MV-4-11 (cell line): ENCODE data around the gene POP7.
"Not testable (repeated sequence)": the region's sequence is repeated elsewhere in the genome, so short reads cannot be mapped to it uniquely, and the experiment has no call there.

Experiments used
- DNase-seq: peaks from one replicate; lab custom pipeline; 2025; lab: John Stamatoyannopoulos, UW

Gene POP7

DNA sequence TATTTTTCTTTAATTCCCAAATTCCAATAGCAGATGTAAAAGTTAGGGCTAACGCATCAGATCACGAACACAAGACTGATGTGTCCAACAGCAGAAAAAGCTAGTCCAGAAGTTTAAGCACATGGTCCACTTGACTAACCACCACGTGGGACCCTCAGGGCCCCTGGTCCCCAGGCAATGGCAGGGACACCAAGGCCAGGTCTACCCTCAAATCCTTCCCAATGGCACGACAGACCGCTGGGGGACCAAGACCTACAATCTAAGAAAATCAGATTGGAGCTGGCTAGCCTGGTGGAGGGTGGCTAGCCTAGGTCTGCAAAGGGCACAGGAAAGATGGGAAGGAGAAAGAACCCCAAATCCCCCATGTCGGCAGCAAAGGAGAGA, 13.4 kb upstream of the POP7 start:
- no peak for DNase-seq

DNA sequence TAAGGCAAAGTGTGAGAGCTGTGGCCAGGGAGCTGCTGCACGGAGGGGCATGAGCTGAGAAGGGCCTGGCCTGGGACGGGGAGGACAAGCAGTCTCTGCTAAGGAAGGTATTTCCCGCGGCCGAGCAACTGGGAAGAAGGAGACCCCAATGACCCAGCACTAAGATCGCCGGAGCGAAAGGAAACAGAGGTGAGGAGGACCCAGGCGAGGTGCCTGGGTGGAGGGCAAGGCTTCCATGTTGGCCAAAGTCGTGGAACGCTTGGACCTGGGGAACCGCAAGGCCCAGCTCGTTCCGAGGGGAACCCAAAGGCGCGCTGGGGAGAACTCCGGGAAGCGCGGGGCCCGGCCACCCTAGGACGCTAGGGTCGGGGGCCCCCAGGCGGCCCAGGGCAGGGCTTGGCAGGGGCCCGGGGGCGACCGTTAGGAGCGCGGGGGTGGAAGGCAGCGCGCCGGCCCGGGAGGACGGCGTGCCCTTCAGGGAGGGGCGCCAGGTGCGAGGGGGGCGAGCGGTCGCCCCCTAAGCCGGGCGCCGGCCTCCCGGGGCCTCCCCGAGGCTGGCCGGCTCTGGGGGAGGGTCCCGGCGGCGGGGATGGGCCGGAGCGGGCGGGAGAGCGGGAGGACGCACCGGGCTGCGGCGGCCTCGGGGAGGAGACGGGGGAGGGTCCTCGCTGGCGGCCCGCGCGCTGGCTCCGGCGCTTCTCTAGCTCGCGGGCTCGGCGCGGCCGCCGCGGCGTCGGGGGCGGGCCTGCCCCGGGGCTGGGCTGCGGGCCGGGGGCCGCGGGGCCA, 12.4 kb upstream of the POP7 start:
- DNase-seq: no peak

GRCh38 chr7:100694098-100694745, 11.7 kb upstream of the POP7 start, which contains the start of gene GIGYF1:
TSS of gene GIGYF1 (minus strand) at chr7:100694250. CDS start at chr7:100688238, 6,012 bp downstream.
- peak; percentile 38 for DNase-seq

DNA sequence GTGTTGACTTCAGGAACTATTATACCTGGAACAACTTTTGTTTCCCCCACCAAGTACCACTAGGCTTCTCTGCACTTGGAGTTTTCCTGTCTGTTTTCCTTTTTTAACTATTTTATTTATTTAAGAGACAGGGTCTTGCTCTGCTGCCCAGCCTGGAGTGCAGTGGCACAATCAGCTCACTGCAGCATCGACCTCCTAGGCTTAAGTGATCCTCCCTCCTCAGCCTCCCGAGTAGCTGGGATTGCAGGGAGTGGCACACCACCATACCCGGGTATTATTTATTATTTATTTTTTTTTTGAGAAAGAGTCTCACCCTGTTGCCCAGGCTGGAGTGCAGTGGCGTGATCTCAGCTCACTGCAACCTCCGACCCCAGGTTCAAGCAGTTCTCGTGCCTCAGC, 9.8 kb upstream of the POP7 start:
- DNase-seq: no peak

DNA sequence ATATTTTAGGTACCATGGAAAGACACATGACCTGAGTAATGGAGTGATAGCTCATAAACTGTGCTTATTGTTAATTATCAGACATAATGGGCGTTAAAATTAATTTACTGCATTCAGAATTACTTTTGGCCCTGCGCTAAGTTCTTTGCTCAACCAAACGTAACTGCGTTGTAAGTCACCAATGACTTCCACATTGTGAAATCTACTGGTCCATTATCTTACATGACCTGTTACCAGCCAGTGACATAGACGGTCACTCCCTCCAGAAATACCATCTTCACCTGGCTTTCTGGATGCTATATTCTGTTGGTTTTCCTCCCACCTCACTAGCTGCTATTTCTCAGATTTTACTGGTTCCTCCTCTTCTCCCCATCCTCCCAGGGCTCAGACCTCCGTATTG, 6.9 kb upstream of the POP7 start:
- DNase-seq: no peak

- DNase-seq: not testable (repeated sequence)
These were observed 4.8 kb upstream of the POP7 start for GRCh38 chr7:100701089-100701488.

DNA sequence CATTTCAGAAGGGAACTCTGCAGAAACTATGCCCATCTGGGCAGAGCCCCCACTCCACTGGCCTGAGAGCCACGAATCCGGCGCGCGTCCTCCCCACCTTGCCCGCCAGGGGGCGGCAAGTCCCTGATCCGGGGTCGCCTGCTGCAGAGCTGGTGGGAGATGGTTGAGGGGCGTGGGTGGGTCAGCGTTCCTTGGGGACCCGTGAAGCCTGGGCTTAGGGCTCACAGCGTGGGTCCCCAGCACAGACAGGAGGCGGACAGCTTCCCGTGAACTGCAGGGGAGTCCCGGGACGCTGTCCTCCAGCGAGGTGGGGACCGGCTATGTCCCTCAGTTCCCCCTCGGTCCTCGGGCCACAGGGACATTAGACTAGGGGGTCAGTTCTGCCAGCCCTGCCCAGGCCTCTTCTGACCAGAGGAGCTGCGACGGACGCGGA, 585 bp upstream of the POP7 start:
- peak; percentile 59 for DNase-seq

- no peak for DNase-seq
These were observed 871 bp downstream of the POP7 start for GRCh38 chr7:100706672-100707311.

- DNase-seq: no peak
These were observed 2.5 kb downstream of the POP7 start for GRCh38 chr7:100708395-100708794.

DNA sequence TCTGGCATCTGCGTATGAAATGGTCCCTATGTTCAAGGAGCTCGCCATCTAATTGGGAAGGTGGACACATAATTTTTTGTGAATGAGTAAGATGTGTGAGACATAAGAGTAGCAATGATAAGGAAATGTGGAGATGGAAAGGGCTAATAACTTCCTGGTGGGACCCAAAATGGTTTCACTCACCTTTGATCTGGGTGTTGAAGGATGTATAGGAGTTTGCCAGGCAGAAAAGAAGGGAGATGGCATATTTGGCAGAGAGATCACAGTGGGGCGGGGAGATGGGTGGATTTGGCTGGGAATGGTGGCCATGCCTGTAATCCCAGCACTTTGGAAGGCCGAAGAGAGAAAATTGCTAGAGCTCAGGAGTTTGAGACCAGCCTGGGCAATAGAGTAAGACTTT, 4.5 kb downstream of the POP7 start:
- DNase-seq: no peak

GRCh38 chr7:100711369-100711768, 5.4 kb downstream of the POP7 start:
- DNase-seq: no peak

- no peak for DNase-seq
These were observed 8.8 kb downstream of the POP7 start for GRCh38 chr7:100714725-100715124.

DNA sequence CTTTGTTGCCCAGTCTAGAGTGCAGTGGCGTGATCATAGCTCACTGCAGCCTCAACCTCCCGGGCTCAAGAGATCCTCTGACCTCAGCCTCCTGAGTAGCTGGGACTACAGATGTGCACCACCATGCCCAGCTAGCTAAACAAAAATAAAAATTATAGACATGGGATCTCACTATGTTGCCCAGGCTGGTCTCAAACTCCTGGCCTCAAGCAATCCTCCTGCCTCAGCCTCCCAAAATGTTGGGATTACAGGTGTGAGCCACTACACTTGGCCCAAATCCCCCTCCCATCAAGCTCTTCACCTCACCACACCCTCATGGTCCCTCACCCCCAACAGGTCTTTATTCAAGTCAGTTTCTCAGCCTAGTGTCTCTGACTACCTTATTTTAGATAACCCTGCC, 11.2 kb downstream of the POP7 start:
- not testable (repeated sequence) for DNase-seq

GRCh38 chr7:100719523-100720278, 13.8 kb downstream of the POP7 start:
- peak; percentile 5 for DNase-seq

GRCh38 chr7:100720279-100720670, 14.4 kb downstream of the POP7 start, which contains the start of gene EPO:
TSS of gene EPO (plus strand) at chr7:100720468. CDS start at chr7:100720981, 513 bp downstream.
- no peak for DNase-seq

DNA sequence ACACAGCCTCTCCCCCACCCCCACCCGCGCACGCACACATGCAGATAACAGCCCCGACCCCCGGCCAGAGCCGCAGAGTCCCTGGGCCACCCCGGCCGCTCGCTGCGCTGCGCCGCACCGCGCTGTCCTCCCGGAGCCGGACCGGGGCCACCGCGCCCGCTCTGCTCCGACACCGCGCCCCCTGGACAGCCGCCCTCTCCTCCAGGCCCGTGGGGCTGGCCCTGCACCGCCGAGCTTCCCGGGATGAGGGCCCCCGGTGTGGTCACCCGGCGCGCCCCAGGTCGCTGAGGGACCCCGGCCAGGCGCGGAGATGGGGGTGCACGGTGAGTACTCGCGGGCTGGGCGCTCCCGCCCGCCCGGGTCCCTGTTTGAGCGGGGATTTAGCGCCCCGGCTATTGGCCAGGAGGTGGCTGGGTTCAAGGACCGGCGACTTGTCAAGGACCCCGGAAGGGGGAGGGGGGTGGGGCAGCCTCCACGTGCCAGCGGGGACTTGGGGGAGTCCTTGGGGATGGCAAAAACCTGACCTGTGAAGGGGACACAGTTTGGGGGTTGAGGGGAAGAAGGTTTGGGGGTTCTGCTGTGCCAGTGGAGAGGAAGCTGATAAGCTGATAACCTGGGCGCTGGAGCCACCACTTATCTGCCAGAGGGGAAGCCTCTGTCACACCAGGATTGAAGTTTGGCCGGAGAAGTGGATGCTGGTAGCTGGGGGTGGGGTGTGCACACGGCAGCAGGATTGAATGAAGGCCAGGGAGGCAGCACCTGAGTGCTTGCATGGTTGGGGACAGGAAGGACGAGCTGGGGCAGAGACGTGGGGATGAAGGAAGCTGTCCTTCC, 15.0 kb downstream of the POP7 start:
- no peak for DNase-seq

DNA sequence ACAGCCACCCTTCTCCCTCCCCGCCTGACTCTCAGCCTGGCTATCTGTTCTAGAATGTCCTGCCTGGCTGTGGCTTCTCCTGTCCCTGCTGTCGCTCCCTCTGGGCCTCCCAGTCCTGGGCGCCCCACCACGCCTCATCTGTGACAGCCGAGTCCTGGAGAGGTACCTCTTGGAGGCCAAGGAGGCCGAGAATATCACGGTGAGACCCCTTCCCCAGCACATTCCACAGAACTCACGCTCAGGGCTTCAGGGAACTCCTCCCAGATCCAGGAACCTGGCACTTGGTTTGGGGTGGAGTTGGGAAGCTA, 15.5 kb downstream of the POP7 start:
- no peak for DNase-seq

DNA sequence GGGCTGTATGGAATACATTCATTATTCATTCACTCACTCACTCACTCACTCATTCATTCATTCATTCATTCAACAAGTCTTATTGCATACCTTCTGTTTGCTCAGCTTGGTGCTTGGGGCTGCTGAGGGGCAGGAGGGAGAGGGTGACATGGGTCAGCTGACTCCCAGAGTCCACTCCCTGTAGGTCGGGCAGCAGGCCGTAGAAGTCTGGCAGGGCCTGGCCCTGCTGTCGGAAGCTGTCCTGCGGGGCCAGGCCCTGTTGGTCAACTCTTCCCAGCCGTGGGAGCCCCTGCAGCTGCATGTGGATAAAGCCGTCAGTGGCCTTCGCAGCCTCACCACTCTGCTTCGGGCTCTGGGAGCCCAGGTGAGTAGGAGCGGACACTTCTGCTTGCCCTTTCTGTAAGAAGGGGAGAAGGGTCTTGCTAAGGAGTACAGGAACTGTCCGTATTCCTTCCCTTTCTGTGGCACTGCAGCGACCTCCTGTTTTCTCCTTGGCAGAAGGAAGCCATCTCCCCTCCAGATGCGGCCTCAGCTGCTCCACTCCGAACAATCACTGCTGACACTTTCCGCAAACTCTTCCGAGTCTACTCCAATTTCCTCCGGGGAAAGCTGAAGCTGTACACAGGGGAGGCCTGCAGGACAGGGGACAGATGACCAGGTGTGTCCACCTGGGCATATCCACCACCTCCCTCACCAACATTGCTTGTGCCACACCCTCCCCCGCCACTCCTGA, 16.7 kb downstream of the POP7 start:
- DNase-seq: no peak

GRCh38 chr7:100723732-100724275, 17.9 kb downstream of the POP7 start:
- no peak for DNase-seq

- not testable (repeated sequence) for DNase-seq
These were observed 18.4 kb downstream of the POP7 start for GRCh38 chr7:100724364-100724763.
